GM21723 (cell line): Measurements from ENCODE around the gene LSR.

Experiments used
- ATAC-seq: cut with Tn5 transposase; IDR thresholded peaks from one replicate; pipeline ENCODE4 v1.9.1; 2021; ENCODE audit warnings: mild to moderate bottlenecking, moderate library complexity; ENCODE audit not compliant: unreplicated experiment

Gene LSR

GRCh38 chr19:35248310-35249145 is at the start of gene LSR:
LSR (plus strand) TSS chr19:35249002; CDS start chr19:35249023, 21 bp downstream.
- ATAC-seq: peak; percentile 77

- no peak for ATAC-seq
Observed at GRCh38 chr19:35199481-35199880, 49.3 kb upstream of the LSR start.

GRCh38 chr19:35202722-35203688 is 45.8 kb upstream of the LSR start:
- no peak for ATAC-seq

- ATAC-seq: peak; percentile 73
Observed at GRCh38 chr19:35204799-35205732, 43.7 kb upstream of the LSR start.

- ATAC-seq: peak; percentile 20
Observed at GRCh38 chr19:35205733-35206323, 43.0 kb upstream of the LSR start.

GRCh38 chr19:35206379-35206778 is 42.4 kb upstream of the LSR start:
- ATAC-seq: no peak

- ATAC-seq: no peak
Observed at GRCh38 chr19:35206855-35207254, 41.9 kb upstream of the LSR start.

- no peak for ATAC-seq
Observed at GRCh38 chr19:35207391-35207871, 41.4 kb upstream of the LSR start.

GRCh38 chr19:35208121-35208520 is 40.7 kb upstream of the LSR start:
- no peak for ATAC-seq

GRCh38 chr19:35209646-35210045 is 39.2 kb upstream of the LSR start:
- no peak for ATAC-seq

GRCh38 chr19:35211545-35212230 is 37.1 kb upstream of the LSR start:
- ATAC-seq: no peak

- no peak for ATAC-seq
Observed at GRCh38 chr19:35212241-35212640, 36.6 kb upstream of the LSR start.

- ATAC-seq: no peak
Observed at GRCh38 chr19:35213663-35214632, 34.9 kb upstream of the LSR start.

- no peak for ATAC-seq
Observed at GRCh38 chr19:35214766-35215422, 33.9 kb upstream of the LSR start.

GRCh38 chr19:35216016-35216832 is 32.6 kb upstream of the LSR start:
- no peak for ATAC-seq

GRCh38 chr19:35216833-35217648 is 31.8 kb upstream of the LSR start:
- ATAC-seq: no peak
